ENCODE data around the gene TLR9.

TLR9 gene

GRCh38 chr3:52215351-52215750 lies 10.1 kb downstream of the TLR9 start:
- no peak for DNase-seq

DNA sequence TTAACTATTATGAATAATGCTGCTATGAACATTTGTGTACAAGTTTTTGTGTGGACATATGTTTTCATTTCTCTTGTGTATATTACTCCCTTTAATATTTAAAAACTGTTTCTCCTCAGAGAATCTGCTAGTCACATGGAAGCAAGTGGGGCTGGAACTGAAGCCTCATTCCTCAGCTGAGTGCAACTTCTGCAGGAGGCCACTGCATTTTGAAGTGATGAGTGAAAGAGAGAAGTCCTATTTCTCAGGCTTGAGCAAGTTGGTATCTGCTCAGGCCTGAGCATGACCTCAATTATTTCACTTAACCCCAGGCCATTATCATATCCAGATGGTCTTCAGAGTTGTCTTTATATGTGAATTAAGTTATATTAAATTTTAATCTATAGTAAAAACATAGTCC lies 11.5 kb downstream of the TLR9 start:
- no peak for DNase-seq

GRCh38 chr3:52213005-52213404 lies 12.4 kb downstream of the TLR9 start:
- DNase-seq = no peak

DNA sequence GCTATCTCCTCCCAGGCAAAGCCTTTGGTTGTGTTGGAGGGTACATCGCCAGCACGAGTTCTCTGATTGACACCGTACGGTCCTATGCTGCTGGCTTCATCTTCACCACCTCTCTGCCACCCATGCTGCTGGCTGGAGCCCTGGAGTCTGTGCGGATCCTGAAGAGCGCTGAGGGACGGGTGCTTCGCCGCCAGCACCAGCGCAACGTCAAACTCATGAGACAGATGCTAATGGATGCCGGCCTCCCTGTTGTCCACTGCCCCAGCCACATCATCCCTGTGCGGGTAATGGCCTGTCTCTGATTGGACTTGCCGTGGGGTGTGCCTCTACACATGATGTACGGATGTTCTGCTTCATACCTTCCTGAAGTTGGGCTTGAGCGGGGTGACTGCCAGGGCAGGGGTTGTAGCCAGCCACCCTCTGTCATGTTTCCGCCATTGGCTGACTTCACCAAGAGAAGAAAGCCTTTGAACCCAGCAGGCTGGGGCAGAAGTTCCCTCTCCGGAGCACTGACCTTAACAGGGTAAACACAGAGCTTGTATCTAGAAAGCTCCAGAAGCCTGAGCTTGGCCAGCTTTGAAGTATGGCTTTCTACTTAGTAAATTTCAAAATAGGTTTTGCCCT lies 14.1 kb downstream of the TLR9 start:
- no peak for DNase-seq

- DNase-seq = peak; percentile 42 to 52
Measured at GRCh38 chr3:52210550-52211046, 14.8 kb downstream of the TLR9 start.

GRCh38 chr3:52210037-52210436 lies 15.4 kb downstream of the TLR9 start:
- no peak for DNase-seq

DNA sequence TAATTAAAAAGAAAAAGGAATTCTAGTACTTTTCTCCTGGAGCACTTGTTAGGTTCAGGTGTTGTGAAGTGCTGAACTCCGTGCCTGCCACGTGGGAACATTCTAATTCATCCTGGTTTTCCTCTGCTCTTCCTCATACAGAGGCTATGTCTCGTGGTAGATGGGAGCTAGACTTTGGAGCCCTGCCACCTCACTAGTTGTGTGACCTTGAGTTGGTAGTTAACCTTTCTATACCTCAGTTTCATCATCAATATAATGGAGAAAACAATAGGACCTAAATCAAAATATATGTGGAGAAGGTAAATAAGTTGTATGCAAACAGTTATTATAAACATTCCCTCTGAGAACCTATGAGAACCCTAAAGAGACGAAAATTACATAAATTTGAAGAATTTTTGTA lies 16.9 kb downstream of the TLR9 start:
- no peak for DNase-seq

DNA sequence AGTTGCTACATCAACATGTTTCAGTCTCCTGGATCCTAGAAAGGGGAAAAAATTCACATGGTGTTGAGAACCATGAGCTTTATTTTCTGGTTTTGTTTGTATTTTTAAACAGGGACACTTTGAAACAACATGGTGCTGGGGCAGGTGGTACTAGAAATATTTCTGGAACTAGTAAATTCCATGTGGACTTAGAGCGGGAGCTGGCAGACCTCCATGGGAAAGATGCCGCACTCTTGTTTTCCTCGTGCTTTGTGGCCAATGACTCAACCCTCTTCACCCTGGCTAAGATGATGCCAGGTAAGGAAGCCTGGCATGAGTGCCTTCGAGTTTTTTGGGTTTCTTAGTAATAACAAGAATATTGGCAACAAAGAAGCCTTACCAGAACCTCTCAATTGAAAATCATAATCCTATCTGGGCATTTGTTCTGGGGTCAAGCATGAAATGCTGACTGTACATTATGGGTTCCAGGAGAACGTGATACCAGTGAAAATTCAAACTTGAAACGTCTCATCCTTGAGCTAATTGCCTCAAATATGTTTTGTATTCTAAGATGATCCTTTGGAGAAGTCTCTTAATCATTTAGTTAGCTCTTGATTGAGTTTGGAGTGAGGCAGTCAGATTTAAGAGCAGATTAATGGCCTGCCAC lies 19.6 kb downstream of the TLR9 start:
- DNase-seq = no peak

GRCh38 chr3:52204337-52205073 lies 20.9 kb downstream of the TLR9 start:
- no peak for DNase-seq

GRCh38 chr3:52203701-52204100 lies 21.7 kb downstream of the TLR9 start:
- DNase-seq = no peak

DNA sequence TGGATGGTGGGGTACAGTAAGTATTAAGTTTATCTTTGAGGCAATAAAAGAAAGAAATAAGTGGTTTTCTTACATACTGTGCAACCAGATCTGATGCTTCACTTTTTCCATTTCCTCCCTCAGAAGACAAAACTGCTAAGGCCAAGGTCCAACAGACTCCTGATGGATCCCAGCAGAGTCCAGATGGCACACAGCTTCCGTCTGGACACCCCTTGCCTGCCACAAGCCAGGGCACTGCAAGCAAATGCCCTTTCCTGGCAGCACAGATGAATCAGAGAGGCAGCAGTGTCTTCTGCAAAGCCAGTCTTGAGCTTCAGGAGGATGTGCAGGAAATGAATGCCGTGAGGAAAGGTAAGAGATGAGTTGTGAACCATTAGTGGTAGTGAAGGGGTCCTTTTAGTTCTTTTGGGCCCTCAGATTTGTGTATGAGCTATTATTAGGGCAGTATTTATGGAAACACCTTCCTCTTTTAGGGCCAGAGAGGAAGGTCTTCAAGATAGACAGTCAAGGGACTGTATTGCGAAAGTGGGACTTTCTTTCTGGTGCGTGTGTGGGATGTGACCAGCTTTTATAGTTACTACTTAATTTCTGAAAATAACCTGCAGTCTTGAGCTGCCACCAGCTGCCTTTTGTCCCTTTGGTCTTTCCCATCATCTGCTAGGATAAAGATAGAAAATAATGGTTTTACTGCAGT lies 22.9 kb downstream of the TLR9 start:
- DNase-seq = peak; percentile 83 to 87

GRCh38 chr3:52200981-52201679 lies 24.3 kb downstream of the TLR9 start:
- peak in 1 of 2 experiments; percentile 9 for DNase-seq

GRCh38 chr3:52198643-52199608 lies 26.5 kb downstream of the TLR9 start:
- no peak for DNase-seq

GRCh38 chr3:52197842-52198625 lies 27.4 kb downstream of the TLR9 start, which contains the start of gene ALAS1:
ALAS1 (plus strand) TSS chr3:52198160; CDS start chr3:52199242, 1,082 bp downstream.
- DNase-seq = peak; percentile 90 to 91

DNA sequence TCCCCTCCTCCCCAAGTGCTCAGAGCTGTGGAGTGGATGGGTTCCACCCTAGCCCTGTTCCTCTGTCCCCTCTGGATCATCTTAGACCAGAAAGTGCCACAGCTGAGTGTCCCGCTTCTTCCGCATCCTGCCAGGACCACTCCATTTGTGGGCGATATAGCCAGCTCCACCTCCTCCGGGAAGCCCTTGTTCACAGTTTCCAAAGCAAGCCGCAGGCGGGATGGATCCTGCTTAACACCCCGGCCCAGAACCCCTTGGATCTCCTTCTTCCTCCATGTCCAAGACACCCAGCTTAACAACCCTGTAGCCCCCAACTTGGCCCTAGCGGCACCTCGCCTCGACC lies 28.0 kb downstream of the TLR9 start:
- no peak for DNase-seq

GRCh38 chr3:52196977-52197376 lies 28.5 kb downstream of the TLR9 start:
- DNase-seq = no peak

DNA sequence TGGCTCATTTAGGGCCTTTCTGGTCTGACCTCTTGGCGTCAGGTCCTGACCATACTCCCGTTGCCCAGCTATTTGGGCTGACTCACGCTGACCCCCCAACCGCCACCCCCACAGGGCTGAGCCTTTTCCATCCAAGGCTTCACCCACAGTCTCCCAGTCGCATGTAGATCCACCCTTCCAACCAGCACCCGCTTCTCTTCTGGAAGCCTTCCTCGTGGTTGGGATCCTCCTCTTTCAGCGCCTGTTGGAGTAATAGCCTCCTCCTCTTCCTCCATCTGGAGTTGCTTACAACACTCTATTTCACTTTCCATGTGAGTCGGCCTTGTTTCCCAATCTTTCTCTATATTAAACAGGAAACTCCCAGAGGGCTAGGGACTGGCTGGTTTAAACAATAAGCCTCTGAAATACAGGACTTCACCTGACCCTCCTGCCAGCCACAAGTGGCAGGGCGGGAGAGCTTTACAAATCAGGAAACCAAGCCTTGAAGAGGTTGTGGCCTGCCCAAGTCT lies 29.6 kb downstream of the TLR9 start:
- DNase-seq = peak; percentile 51 to 64

DNA sequence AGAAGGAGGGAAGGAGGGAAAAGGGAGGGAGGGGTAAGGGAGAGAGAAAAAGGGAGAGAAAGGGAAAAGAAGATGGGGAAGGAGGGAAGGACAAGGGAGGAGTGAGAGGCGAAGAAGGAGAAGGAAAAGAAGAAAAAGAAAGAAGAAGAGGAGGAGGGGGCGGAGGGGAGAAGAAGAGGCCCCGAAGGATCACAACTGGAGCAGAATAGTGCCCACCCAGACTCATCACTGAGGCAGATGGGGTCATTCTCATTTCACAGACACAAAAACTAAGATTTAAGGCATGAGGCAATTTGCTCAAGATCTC lies 30.2 kb downstream of the TLR9 start:
- DNase-seq = no peak

- no peak for DNase-seq
Measured at GRCh38 chr3:52194485-52195290, 30.8 kb downstream of the TLR9 start.

- DNase-seq = no peak
Measured at GRCh38 chr3:52193065-52193464, 32.4 kb downstream of the TLR9 start.
